ENCODE results near the gene PLXNA4. TPM values are rescaled to one million over a fixed set of nuclear protein-coding genes. Genes with fewer than 3 reads are reported as not detected.

PLXNA4 gene
- total and polyA plus RNA-seq, 2 donors (not counting 1 experiment from before 2014, with no cell fraction given): not detected

- H3K36me3 ChIP-seq (replicated peaks in 1 of 2; ENCODE audit: control extremely low read depth in 1 of 2, control insufficient read depth in 1 of 2, extremely low read depth in 1 of 2, insufficient read depth in 2 of 2, low read length in 1 of 2): no peaks in the 10 kb centered on the region
- no peaks in the 10 kb centered on the region for H3K4me1 Mint-ChIP-seq
- H4K20me1 ChIP-seq (ENCODE audit: control insufficient read depth, insufficient read depth, low read length, poor library complexity, severe bottlenecking): no peaks in the 10 kb centered on the region
- 67% methylated on average over 1 of the region's 4 CpGs for WGBS (ENCODE audit: insufficient coverage)
- ChIA-PET CTCF (no interaction called here), POLR2A (no interaction called here)
- H3K4me3 ChIP-seq (ENCODE audit: control extremely low read depth in 1 of 5, extremely low read depth in 1 of 5, insufficient read depth in 1 of 5, low read depth in 2 of 5, low read length in 4 of 5): no peak overlapping the region
- TF ChIP-seq EZH2 (IDR thresholded peaks at IDR 0.05; ENCODE audit: borderline replicate concordance, insufficient read depth, low read depth, low read length, poor library complexity, severe bottlenecking): no peak
- H3K9me3 ChIP-seq (ENCODE audit: control extremely low read depth in 1 of 3, control insufficient read depth in 2 of 3, insufficient read depth in 1 of 3, low read length in 2 of 3): peaks cover 0 to 4% (median 0%) of the 10 kb centered on the region in 3 donors
- H3K79me2 ChIP-seq (ENCODE audit: control insufficient read depth, insufficient read depth, low read length): no peaks in the 10 kb centered on the region
- H3K9me3 Mint-ChIP-seq (ENCODE audit: insufficient read depth): no peaks in the 10 kb centered on the region
- no peak overlapping the region for H3K9ac ChIP-seq (ENCODE audit: low read length)
- intact Hi-C loops (cut with micrococcal nuclease): no loop called here
- H3K27me3 ChIP-seq (replicated peaks in 1 of 4; ENCODE audit: control extremely low read depth in 1 of 4, control insufficient read depth in 3 of 4, insufficient read depth in 4 of 4, low read length in 3 of 4): no peaks in the 10 kb centered on the region
- no peak for DNase-seq
- H3K4me2 ChIP-seq (replicated peaks; ENCODE audit: low read depth, low read length, poor library complexity, severe bottlenecking): no peak overlapping the region
- H3K27ac ChIP-seq (ENCODE audit: low read length in 2 of 2): no peak overlapping the region
- H3K4me3 Mint-ChIP-seq: no peak overlapping the region
- no peak for ATAC-seq (ENCODE audit: low read depth)
- H2AFZ ChIP-seq (ENCODE audit: insufficient read depth, low read depth, low read length, poor library complexity, severe bottlenecking): no peak overlapping the region
- H3K27ac Mint-ChIP-seq: no peak overlapping the region
- H3K27me3 Mint-ChIP-seq: peaks cover 6% of the 10 kb centered on the region
- H3K4me1 ChIP-seq (ENCODE audit: control insufficient read depth in 2 of 2, insufficient read depth in 2 of 2, low read length in 2 of 2): no peaks in the 10 kb centered on the region
Observed at GRCh38 chr7:132604121-132604520, 27.9 kb upstream of the PLXNA4 start.

GRCh38 chr7:132603220-132603833 lies 27.1 kb upstream of the PLXNA4 start:
- Histone ChIP-seq H3K36me3 (replicated peaks in 1 of 2; ENCODE audit: control extremely low read depth in 1 of 2, control insufficient read depth in 1 of 2, extremely low read depth in 1 of 2, insufficient read depth in 2 of 2, low read length in 1 of 2) (no peaks in the 10 kb centered on the region), H3K9ac (ENCODE audit: low read length) (no peak overlapping the region)
- H3K27ac Mint-ChIP-seq: no peak overlapping the region

More at GRCh38 chr7:132603220-132603833, 27.1 kb upstream of the PLXNA4 start:
- CTCF ChIA-PET: interaction anchor here (0.7 kb wide), 1 partner anchor 1565 kb away, joined by 4 read pairs; no protein-coding TSS in a partner anchor
- H3K4me2 ChIP-seq (replicated peaks; ENCODE audit: low read depth, low read length, poor library complexity, severe bottlenecking): no peak overlapping the region
- H3K27me3 ChIP-seq (replicated peaks in 1 of 4; ENCODE audit: control extremely low read depth in 1 of 4, control insufficient read depth in 3 of 4, insufficient read depth in 4 of 4, low read length in 3 of 4): no peaks in the 10 kb centered on the region
- Mint-ChIP-seq H3K4me3 (no peak overlapping the region), H3K9me3 (ENCODE audit: insufficient read depth) (no peaks in the 10 kb centered on the region), H3K4me1 (no peaks in the 10 kb centered on the region), H3K27me3 (peaks cover 10% of the 10 kb centered on the region)
- H3K9me3 ChIP-seq (ENCODE audit: control extremely low read depth in 1 of 3, control insufficient read depth in 2 of 3, insufficient read depth in 1 of 3, low read length in 2 of 3): no peaks in the 10 kb centered on the region
- H3K79me2 ChIP-seq (ENCODE audit: control insufficient read depth, insufficient read depth, low read length): no peaks in the 10 kb centered on the region
- no peak overlapping the region for H3K27ac ChIP-seq (ENCODE audit: low read length in 2 of 2)
- POLR2A ChIA-PET: no interaction called here
- no peak for ATAC-seq (ENCODE audit: low read depth)
- TF ChIP-seq CTCF (IDR thresholded peaks at IDR 0.05) (no peak), EZH2 (IDR thresholded peaks at IDR 0.05; ENCODE audit: borderline replicate concordance, insufficient read depth, low read depth, low read length, poor library complexity, severe bottlenecking) (no peak)
- H3K4me3 ChIP-seq (ENCODE audit: control extremely low read depth in 1 of 5, extremely low read depth in 1 of 5, insufficient read depth in 1 of 5, low read depth in 2 of 5, low read length in 4 of 5): no peak overlapping the region
- intact Hi-C loops (cut with micrococcal nuclease): no loop called here
- no peaks in the 10 kb centered on the region for H3K4me1 ChIP-seq (ENCODE audit: control insufficient read depth in 2 of 2, insufficient read depth in 2 of 2, low read length in 2 of 2)
- no peak for DNase-seq
- 67% methylated on average over 3 of the region's 6 CpGs for whole genome bisulfite sequencing (ENCODE audit: insufficient coverage)
- no peak overlapping the region for H2AFZ ChIP-seq (ENCODE audit: insufficient read depth, low read depth, low read length, poor library complexity, severe bottlenecking)
- no peaks in the 10 kb centered on the region for H4K20me1 ChIP-seq (ENCODE audit: control insufficient read depth, insufficient read depth, low read length, poor library complexity, severe bottlenecking)

All from B cell (primary cell).